Hepatocyte (in vitro differentiated cells): Measurements from ENCODE around the gene ASTN2.

Experiments used
- EZH2 ChIP-seq: fragments of 200-600 bp; sonication (generic); IDR thresholded peaks from 2 replicates; pipeline ENCODE4 v1.6.1; 2016; ENCODE audit warnings: antibody characterized with exemption, mild to moderate bottlenecking, borderline replicate concordance
- EZH2phosphoT487 ChIP-seq: fragments of 200-600 bp; sonication (generic); IDR thresholded peaks from one replicate; pipeline ENCODE4 v1.6.1; 2018; ENCODE audit warnings: antibody characterized with exemption, mild to moderate bottlenecking, low read depth, moderate library complexity; ENCODE audit not compliant: unreplicated experiment, severe bottlenecking
- TF ChIP-seq, protein P1 (sequence below): fragments of 200-600 bp; sonication (generic); IDR thresholded peaks from 2 replicates; pipeline ENCODE4 v1.5.1; 2016; ENCODE audit warnings: antibody characterized with exemption, mild to moderate bottlenecking; ENCODE audit not compliant: poor library complexity

DNA sequence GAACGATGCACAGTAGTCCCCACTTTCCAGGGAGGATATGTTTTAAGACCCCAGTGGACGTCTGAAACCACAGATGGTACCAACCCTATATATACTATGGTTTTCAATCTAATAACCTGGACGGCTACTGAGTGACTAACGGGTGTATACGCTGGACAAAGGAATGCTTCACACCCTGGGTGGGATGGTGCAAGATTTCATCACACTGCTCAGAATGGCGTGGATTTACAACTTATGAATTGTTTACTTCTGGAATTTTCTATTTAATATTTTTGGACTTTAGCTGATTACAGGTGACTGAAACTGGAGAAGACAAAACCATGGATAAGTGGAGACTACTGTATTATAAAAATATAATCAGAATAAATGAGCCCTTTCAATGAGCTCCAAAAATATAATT, 875.3 kb downstream of the ASTN2 start:
- TF ChIP-seq, protein P1, sequence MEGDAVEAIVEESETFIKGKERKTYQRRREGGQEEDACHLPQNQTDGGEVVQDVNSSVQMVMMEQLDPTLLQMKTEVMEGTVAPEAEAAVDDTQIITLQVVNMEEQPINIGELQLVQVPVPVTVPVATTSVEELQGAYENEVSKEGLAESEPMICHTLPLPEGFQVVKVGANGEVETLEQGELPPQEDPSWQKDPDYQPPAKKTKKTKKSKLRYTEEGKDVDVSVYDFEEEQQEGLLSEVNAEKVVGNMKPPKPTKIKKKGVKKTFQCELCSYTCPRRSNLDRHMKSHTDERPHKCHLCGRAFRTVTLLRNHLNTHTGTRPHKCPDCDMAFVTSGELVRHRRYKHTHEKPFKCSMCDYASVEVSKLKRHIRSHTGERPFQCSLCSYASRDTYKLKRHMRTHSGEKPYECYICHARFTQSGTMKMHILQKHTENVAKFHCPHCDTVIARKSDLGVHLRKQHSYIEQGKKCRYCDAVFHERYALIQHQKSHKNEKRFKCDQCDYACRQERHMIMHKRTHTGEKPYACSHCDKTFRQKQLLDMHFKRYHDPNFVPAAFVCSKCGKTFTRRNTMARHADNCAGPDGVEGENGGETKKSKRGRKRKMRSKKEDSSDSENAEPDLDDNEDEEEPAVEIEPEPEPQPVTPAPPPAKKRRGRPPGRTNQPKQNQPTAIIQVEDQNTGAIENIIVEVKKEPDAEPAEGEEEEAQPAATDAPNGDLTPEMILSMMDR, result no peak
- TF ChIP-seq EZH2, result no peak
- no peak for TF ChIP-seq EZH2phosphoT487
